HEK293T (cell line): ENCODE data around the gene SLC25A17.

Source experiments
- ARNT ChIP-seq: fragments of 450-650 bp; IDR thresholded peaks from 2 replicates; pipeline ENCODE4 v1.6.1; 2017; ENCODE audit warnings: mild to moderate bottlenecking
- CTBP1 ChIP-seq: fragments of 450-650 bp; IDR thresholded peaks from 2 replicates; pipeline ENCODE4 v1.6.1; 2016; ENCODE audit warnings: borderline replicate concordance
- FOXA1 ChIP-seq: fragments of 450-650 bp; IDR thresholded peaks from 2 replicates; pipeline ENCODE4 v1.6.1; 2016; ENCODE audit warnings: mild to moderate bottlenecking
- FOXK2 ChIP-seq: fragments of 450-650 bp; IDR thresholded peaks from 2 replicates; pipeline ENCODE4 v1.6.1; 2016; ENCODE audit warnings: mild to moderate bottlenecking
- FOXM1 ChIP-seq: fragments of 450-650 bp; IDR thresholded peaks from 2 replicates; pipeline ENCODE4 v1.6.1; 2017; ENCODE audit warnings: mild to moderate bottlenecking, borderline replicate concordance
- HDGF ChIP-seq: fragments of 450-650 bp; IDR thresholded peaks from 2 replicates; pipeline ENCODE4 v1.6.1; 2017; ENCODE audit warnings: antibody characterized with exemption, borderline replicate concordance
- LEF1 ChIP-seq: fragments of 450-650 bp; IDR thresholded peaks from 2 replicates; pipeline ENCODE4 v1.6.1; 2017; ENCODE audit warnings: mild to moderate bottlenecking, borderline replicate concordance
- NFRKB ChIP-seq: fragments of 450-650 bp; IDR thresholded peaks from 2 replicates; pipeline ENCODE4 v1.6.1; 2016; ENCODE audit warnings: mild to moderate bottlenecking, moderate library complexity
- PKNOX1 ChIP-seq: fragments of 450-650 bp; IDR thresholded peaks from 2 replicates; pipeline ENCODE4 v1.6.1; 2016
- SP1 ChIP-seq: fragments of 450-650 bp; IDR thresholded peaks from 2 replicates; pipeline ENCODE4 v1.6.1; 2017
- SUZ12 ChIP-seq: fragments of 450-650 bp; IDR thresholded peaks from 2 replicates; pipeline ENCODE4 v1.6.1; 2016; ENCODE audit warnings: mild to moderate bottlenecking
- TARDBP ChIP-seq: fragments of 450-650 bp; IDR thresholded peaks from 2 replicates; pipeline ENCODE4 v1.6.1; 2016
- ZNF384 ChIP-seq: fragments of 450-650 bp; IDR thresholded peaks from 2 replicates; pipeline ENCODE4 v1.6.1; 2016

GRCh38 chr22:40720538-40721256, 98.4 kb downstream of the SLC25A17 start:
- no peak for TF ChIP-seq HDGF
- no peak for TF ChIP-seq FOXM1
- no peak for TF ChIP-seq ARNT
- TF ChIP-seq CTBP1, result no peak; the same call in 1 of the 2 replicates
- TF ChIP-seq ZNF384, result peak; percentile 67; the same call in 1 of the 2 replicates
- TF ChIP-seq LEF1, result no peak
- TF ChIP-seq NFRKB, result no peak
- no peak for TF ChIP-seq SP1
- TF ChIP-seq TARDBP, result no peak
- TF ChIP-seq FOXA1, result no peak
- TF ChIP-seq SUZ12, result no peak
- no peak for TF ChIP-seq FOXK2
- peak; percentile 90 for TF ChIP-seq PKNOX1
